Measurements from ENCODE around the gene AEBP2.

- TF ChIP-seq CTCF (IDR thresholded peaks at IDR 0.05; ENCODE audit: poor library complexity) (no peak), EZH2phosphoT487 (IDR thresholded peaks at IDR 0.05; ENCODE audit: low read depth, severe bottlenecking, unreplicated experiment) (no peak), EZH2 (IDR thresholded peaks at IDR 0.05; ENCODE audit: borderline replicate concordance) (no peak)
Observed at GRCh38 chr12:19547271-19547671, 108.0 kb downstream of the AEBP2 start.
